GM19468 (cell line): Measurements from ENCODE around the gene MAP3K7CL.
A peak's percentile ranks its signal among the peaks of the same experiment; 100 is the strongest.
"Not testable (repeated sequence)": the region's sequence is repeated elsewhere in the genome, so short reads cannot be mapped to it uniquely, and the experiment has no call there.

ENCODE experiments used
- ATAC-seq: cut with Tn5 transposase; IDR thresholded peaks from one replicate; pipeline ENCODE4 v1.9.1; 2021; ENCODE audit warnings: mild to moderate bottlenecking, moderate library complexity, moderate number of reproducible peaks; ENCODE audit not compliant: unreplicated experiment; ENCODE audit errors: extremely low read depth

MAP3K7CL gene

DNA sequence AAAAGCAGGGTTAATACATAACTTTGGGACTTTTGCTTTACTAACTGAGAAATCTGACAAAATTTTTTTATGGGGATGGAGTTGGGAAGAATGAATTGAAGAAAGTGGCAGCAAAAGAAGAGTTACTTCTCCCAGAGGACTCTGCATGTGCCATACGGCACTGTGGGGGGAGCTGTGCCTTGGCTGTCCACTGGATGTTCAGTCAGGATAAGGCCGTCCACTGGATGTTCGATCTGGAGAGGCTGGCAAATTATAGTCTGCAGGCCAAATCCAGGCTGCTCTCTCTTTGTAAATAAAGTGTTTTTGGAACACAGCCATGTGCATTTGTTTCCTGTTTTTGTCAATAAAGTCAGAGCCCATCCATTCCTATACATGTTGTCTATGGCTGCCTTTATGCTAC lies 4.5 kb upstream of the MAP3K7CL start:
- ATAC-seq, result no peak

DNA sequence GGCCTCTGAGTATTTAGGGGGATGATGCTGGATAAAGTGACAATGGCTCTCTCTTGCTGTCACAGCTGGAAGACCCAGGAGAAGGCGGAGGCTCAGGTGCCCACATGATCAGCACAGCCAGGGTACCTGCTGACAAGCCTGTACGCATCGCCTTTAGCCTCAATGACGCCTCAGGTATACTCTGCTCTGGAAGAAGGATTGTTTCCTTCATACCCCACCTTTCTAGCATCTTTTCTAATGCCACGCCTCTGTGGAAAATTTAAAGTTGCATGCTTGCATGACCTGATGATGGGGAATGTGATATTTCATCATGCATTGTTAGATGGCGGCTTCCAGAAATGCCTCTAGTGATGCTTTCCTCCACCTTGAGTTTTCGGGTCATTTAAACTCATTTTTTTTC lies 2.8 kb downstream of the MAP3K7CL start:
- no peak for ATAC-seq

DNA sequence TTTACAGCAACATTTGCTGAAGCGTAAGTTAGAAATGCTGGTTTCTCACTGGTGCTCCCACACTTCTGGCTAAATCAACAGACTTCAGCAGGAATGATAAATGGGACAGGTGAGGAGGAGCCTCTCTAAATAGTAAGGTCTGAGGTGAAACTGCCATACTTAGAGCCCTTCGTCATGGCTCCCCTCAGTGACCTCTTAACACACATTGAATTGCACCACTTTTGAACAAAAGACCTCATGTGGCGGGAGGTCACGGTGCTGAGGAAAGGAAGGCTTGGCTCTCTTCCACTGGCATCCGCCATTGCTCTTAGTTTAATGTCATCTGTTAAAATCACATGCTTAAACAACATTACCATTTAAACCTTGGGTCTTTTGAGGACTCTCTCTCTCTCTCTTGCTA lies 3.4 kb downstream of the MAP3K7CL start:
- ATAC-seq, result no peak

DNA sequence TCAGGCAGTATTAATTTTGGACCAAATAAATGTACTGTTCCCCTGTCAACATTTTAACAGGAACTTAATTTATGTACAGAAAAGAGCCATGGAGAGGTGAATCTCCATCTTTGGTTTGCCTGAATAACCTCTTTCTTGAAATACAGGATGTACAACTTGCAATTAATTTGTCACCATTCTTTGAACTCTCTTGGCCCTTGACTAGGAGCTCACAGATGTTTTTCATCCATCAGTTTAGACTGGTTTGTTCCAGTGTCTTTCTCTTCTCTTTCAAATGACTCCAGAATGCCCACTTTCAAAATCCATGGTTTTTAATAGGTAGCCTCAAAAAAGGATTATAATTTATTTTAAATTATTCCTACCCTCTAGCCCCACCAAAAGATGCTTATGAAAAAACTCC lies 5.0 kb downstream of the MAP3K7CL start:
- ATAC-seq, result no peak

DNA sequence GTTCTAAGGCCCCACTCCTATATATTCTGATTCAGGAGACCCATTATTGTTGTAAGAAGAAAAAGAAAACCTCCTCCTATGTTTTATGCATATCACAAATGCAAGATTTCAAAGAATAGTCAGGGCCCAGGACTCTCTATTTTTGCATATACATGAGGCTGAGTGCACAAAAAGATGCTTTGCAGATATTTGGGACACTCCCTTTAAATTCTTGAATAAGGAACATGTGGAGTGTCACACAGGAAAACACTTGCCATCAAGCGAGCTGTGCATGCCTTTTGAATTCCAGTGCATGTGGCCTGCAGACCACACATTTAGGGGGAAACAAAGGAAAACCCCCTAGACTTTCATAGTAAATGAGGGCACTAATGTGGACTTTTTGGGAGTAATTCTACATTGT lies 5.6 kb downstream of the MAP3K7CL start:
- ATAC-seq, result no peak

DNA sequence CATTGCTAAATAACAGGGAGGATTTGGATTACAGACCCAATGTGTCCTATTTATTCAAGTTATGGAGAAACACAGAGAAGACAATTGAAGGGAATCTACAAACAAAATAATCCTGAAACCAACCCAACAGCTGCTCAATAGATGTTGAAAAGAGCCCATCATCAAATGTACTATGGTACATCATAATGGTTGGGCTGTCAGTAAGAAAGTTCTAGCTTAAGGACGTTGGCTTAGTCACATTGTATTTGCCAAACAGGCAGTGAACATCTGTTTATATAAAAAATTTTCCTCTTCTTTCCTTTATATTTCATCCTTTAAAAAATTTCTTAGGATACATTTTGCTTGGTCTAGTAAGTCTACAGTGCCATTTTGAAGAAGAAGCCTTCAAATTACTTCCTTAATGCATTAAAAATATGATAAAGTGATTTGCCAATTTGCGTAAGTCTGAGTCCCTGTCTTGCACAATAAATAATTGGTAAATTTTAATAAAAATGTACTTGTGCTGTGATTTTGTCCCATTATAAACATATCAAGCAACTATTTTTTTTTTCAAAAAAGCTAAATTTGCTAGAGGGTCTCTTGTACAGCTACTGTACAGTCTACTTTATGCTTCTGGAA lies 14.4 kb downstream of the MAP3K7CL start:
- ATAC-seq, result no peak

DNA sequence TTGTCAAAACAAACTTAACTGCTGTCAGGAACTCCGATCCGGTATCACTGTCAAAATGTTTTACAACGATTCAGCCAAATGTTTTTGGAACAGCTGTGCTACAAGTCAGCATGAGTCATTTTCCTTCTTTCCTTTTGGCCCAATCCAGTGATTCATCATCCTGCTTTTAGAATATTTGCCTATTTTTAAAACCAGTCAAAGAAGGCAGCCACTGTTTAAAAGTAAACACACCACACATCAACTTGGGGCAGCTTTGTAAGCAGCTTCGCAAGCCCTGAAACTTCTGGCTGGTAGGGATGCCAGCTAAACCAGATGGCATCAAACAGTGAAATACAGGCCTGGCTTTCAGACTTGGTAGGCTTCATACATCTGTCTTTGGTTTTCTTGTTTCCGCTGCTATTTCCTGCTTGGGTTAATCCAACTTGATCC lies 14.9 kb downstream of the MAP3K7CL start:
- ATAC-seq, result no peak

DNA sequence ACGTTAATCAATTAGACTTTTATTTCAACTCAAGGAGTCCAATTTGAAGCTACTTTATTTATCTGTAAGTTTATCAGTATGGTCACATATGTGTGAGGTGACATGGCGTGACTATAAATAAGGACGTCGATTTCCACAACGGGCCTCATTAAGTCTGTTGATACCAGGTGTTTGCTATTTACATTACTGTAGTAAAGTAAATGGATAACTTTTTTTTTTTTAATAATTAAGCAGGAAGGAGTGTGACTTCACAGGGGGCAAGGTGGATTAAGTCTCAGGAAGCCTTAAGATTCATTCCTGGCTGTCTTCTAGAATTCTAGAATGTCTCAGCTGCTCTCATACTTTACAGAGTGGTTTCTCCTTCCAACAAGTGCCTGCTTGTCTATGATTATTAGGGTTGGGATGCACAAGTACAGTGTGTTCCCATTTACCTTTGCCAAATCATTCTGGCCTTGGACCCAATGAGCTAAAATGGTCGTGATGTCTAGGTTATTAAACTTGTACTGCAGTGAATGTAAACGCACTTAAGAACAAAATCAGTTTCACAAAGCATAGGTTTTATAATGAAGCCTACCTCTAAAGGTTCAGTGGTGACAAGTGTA lies 15.5 kb downstream of the MAP3K7CL start:
- ATAC-seq, result no peak

DNA sequence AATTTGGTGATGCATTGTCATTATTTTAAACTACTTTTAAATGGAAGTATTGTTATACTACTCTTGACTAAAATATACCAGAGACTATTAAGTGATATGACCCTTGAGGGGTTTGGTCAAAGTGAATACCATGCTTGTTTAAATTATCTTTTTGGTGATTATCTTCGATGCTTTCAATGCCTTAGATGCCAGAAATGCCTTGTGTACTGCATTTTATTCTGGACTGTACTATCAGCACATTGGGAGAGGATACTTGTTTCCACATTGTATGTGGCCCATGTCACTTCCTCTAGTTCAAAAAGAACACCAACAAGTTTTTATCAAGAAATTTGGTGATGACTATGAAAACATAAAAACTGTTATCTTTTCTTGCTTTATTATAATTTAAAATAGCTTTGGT lies 16.3 kb downstream of the MAP3K7CL start:
- ATAC-seq, result no peak

DNA sequence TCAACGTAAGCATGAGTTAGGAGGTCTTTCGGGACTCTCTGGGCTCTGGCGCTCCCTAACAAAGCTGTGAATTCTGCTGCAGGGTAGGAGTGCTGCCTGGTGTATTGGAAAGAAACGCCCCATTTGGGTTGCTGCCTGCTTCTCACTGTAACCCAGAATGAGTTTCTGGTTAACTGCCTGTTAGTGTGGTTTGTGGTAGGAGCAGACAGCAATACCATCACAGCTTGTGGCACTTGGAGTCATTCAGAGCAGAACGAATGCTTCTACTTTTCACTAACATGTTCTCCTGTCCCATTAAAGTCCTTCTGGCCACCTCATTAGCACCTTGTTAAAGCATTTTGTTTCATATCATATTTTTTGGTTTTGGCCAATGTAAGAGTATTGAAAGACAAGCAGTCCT lies 18.1 kb downstream of the MAP3K7CL start:
- peak; percentile 29 for ATAC-seq

DNA sequence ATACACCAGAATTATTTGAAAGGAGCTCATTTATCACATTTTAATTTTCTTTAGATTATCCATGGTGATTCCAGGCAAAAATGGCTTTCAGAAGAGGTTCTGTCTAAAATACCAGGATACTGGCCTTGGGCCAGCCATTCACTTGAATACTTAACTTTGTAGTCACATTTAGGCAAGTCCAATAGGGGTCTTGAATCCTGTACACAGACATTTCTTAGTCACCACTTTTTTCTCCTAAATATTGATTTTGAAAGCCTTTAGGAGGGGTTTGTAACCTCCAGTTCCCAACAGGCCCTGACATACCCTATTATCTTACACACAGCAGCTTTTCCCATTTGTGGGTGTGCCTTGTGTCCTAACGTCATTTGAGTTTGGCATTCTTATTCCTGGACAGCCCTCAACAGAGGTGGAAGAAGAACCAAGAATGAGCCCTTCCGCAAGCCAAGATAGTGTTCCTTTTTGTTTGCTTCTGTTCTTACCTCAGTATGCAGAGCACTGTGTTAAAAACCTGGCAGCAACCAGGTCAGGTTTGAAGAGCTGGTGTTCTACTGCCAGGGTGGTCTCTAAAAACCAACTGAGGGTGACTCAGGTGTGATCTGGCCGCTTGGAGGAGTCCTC lies 19.5 kb downstream of the MAP3K7CL start:
- ATAC-seq, result no peak

DNA sequence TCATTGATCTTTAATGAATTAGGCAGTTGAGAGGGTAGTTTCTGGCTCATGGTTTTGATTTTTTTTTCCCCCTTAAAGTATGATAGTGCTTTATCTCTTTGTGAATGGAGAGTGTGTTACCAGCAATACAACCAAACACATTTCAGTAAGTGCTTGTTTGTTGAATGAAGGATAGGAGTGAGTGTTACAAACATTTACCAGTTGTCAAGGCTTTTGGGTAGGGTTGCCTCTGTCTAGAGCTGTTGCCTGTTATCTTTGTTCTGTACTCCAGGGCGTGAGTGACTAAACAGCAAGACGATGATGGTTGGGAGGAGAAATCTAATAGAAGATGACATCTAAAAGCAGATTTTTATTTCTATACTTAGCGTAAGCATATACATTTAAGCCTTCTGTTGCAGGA lies 21.5 kb downstream of the MAP3K7CL start:
- no peak for ATAC-seq

DNA sequence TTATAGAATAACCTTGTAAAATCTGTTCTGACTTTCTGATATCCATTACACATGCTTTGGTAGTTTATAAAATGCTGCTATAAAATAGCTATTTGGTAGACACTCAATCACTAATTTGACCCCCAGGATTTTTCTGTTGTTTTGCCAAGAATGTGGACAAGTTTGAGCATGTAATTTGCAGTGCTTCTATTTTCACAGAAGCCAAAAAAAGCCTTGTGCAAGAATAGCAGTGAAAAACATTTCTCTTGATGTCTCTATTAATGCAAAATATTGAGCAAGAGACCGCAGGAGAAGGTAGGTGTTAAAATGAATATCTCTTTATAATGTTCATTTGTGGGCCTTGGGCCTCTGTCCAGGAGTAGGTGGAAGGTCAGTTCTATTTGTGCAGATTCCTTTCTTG lies 22.5 kb downstream of the MAP3K7CL start:
- no peak for ATAC-seq

DNA sequence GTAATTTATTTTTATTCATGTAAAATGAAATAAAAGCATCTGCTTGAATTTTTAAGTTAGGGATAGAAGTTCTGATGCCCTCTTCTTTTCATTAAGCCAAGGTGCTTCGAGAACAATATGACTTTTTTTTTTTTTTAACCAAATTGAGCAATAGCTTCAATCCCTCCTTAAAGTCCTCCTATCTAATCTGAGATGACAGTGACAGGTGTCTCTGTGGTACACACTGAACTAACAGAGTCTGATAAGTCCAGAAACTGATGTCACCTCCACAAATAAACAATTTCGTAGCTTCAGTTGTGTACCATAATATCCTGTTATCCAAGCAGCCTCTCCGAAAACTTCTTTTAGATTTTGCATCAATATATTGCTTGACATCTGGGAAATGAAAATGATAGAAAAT lies 23.8 kb downstream of the MAP3K7CL start:
- no peak for ATAC-seq

DNA sequence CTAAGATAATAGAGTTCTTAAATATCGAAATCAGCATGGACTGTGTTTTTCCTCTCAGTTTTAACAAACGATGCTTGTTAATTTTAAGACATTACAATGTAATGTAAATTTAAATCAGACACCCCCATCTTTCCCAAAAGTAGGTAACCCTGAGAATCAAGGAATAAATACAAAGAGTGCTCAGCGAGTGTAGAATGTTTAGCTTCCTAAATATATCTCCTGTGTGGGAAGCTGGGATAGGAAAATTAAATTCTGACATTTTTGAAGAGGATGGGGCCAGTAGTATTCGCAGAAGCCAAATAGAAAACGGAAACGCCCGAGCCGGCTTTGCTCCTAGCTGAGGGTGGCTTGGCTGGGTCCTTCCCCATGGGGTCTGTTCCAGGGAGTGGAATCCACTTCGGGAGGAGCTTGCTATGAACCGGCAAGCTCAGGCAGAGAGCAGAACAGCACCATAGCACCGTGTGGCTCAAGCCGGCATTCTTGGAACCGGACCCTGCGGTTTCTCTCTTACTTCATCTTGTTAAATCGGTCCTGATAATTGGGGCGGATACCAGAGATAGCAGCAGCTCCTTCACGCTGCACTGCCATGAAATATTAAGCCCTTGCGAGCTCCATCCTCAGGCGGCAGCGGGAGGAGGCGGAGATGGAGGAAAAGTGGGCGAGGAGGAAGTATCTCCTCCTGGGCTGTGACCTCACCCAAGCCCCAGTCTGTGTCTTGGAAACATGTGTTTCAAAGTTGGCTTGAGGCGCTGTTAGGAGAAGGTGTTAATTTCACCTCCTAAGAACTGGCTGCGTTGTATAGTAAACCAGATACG lies 24.9 kb downstream of the MAP3K7CL start:
- ATAC-seq, result no peak

DNA sequence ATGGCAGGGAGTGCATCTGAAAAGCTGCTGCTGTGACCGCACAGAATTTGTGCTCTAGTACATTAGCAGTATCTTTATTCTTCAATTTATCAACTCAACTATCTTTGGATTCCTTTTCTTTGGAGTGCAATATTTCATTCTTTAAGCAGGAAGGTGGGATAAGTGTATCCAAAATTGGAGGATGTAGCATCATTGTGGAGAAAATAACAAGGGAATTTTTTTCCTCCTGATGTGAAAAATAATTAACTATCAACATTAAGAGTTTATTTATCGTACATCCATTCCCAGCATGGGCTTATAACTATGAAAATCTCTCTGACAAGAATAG lies 25.5 kb downstream of the MAP3K7CL start:
- no peak for ATAC-seq

DNA sequence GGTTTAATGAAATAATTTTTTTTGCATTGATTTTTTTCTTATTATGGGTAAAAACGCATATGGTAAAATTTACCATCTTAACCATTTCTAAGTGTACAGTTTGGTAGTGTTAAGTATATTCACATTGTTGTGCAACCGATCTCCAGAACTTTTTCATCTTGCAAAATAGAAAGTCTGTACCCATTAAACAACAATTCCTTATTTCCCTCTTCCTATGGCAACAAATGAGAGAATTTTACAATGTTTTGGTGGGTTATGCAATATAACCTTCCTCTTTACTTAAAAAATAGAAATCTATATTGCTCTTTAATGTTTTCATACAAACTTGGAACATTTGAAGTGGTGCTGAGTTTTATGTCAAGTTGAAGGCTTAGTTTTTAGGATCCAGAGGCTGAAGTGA lies 26.6 kb downstream of the MAP3K7CL start:
- ATAC-seq, result no peak

DNA sequence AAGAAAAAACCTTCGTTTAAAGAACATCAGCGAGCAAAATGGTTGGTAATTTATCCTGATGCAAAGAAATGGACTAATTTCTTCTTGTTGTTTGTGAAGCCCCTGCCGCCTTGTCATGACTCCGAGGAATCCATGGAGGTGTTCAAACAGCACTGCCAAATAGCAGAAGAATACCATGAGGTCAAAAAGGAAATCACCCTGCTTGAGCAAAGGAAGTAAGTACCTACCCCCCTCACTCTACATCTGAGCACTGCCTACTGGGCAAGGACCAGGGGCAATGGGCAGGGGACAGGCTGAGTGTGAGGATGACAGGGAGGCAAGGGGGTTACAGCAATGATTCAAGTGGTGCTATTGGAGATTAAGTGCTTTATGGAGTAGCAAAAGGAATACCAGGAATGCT lies 29.4 kb downstream of the MAP3K7CL start:
- ATAC-seq, result no peak

DNA sequence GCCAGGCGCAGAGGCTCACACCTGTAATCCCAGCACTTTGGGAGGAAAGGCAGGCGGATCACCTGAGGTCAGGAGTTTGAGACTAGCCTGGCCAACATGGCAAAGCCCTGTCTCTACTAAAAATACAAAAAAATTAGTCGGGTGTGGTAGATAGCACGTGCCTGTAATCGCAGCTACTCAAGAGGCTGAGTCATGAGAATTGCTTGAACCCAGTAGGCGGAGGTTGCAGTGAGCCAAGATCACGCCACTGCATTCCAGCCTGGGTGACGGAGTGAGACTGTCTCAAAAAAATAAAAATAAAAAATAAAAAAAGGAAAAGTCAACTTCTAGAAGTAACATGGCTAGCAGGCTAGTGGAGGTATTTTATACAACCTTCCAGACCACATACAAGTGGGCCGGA lies 32.4 kb downstream of the MAP3K7CL start:
- ATAC-seq, result not testable (repeated sequence)

DNA sequence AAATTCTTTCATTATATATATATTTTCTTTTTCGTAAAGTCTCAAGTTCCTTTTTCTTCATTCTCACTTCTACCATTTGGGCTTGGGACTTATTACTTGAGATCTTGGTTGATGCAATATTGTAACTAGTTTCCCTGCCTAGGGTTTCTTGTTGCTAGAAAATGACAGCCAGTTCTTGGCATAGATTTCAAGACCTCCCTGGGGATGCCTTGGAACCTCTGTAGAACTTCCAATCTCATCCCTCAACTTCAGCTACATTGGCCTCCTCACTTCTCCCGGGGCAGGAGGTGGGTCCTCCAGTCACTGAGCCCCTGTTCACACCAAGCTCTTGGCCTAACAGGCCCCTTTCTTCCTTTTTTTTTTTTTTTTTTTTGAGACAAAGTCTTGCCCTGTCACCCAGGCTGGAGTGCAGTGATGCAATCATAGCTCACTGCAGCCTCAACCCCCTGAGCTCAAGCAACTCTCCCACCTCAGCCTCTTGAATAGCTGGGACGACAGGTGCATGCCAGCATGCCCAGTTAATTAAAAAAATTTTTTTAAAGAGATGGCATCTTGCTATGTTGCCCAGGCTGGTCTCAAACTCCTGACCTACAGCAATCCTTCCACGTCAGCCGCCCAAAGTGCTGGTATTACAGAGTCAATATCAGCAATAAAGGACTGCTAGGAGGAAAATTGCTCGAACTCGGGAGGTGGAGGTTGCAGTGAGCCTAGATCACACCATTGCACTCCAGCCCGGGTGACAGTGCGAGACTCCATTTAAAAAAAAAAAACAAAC lies 33.1 kb downstream of the MAP3K7CL start:
- no peak for ATAC-seq
